ENCODE measurements around the gene LMAN1. TPM values are rescaled to one million over a fixed set of nuclear protein-coding genes. Genes with fewer than 3 reads are reported as not detected.

LMAN1 gene
- total and polyA plus RNA-seq, 2 of the 13 experiments (the other 11 are each of a cell fraction or from before 2014, with no cell fraction given): 127 to 131 TPM

DNA sequence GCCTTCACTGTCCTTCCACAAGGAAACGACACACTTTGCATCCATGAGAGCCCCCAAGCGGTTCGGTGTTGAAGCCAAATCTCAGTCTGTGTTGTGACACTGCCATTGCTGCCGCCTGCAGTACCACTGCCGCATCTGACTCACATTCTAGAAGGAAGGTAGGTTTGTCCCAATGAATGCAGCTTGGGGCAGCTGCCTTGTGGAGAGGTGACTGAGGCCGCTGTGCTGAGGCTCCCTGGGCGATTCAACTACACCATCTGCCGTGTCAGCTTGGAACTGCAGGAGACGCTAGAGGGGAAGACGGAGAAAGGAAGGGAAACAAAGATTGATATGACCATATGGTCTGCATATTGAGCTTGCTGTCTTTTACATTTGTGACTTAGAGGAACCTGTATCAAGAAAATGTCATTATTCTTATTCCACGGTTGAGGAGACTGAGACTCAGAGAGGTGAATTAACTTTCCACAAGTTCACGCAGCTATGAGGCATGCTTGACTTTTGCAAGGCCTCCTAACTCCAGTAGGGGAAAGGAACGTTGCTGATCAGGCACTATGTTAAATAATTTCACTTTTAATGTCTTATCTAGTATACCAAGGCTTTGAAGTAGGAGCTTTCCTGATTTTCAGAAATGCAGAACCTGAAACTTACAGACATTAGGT is 43.5 kb upstream of the LMAN1 start:
- WGBS (ENCODE audit: low lambda C conversion rate): 14% methylated on average over 11 of the region's 13 CpGs
- POLR2A ChIA-PET: no interaction called here
- Histone ChIP-seq H3K27ac (ENCODE audit: extremely low read length, insufficient read depth, low read length) (no peak overlapping the region), H3K9me3 (ENCODE audit: low read length) (no peaks in the 10 kb centered on the region), H4K20me1 (ENCODE audit: insufficient read depth, low read length) (no peaks in the 10 kb centered on the region), H3K79me2 (ENCODE audit: insufficient read depth, low read length) (no peaks in the 10 kb centered on the region), H3K4me3 (replicated peaks in 1 of 3; ENCODE audit: insufficient read depth in 1 of 3, low read depth in 2 of 3, low read length in 3 of 3) (no peak overlapping the region), H3K4me1 (ENCODE audit: insufficient read depth, low read length) (no peaks in the 10 kb centered on the region), H3K4me2 (ENCODE audit: low read depth, low read length) (no peak overlapping the region), H2AFZ (ENCODE audit: low read length) (no peak overlapping the region), H3K36me3 (replicated peaks in 1 of 2; ENCODE audit: control insufficient read depth in 1 of 2, insufficient read depth in 2 of 2, low read length in 2 of 2) (no peaks in the 10 kb centered on the region), H3K27me3 (ENCODE audit: control insufficient read depth in 1 of 2, insufficient read depth in 2 of 2, low read length in 2 of 2) (0 out of 5 replicates have a peak, but pooled peaks cover 0 to 3% of the 10 kb centered on the region in 2 experiments), H3K9ac (ENCODE audit: insufficient read depth, low read depth, low read length) (no peak overlapping the region)
- peak; percentile 100 for ATAC-seq
- CTCF ChIA-PET (ENCODE audit: low intra/inter-chr PET ratio, low total read pairs): interaction anchor here (0.7 to 3.1 kb wide), 4 partner anchors 94 to 421 kb away, joined by 3 to 56 read pairs (median 19); no protein-coding TSS in a partner anchor
- in situ Hi-C loops (cut with HindIII; ENCODE audit: extremely low pct_ligation_motif_present, low pct_unique_long_range_greater_than_20kb): loop anchor here (5.0 kb wide), 1 partner anchor 95 kb away; no protein-coding TSS in a partner anchor
- FAIRE-seq: peak; percentile 84
- intact Hi-C loops (cut with micrococcal nuclease; ENCODE audit: unreplicated experiment): loop anchor here (2.0 kb wide), 4 partner anchors 44 to 318 kb away; partner anchors contain the start of gene LMAN1
- no TSS peak for BruUV-seq (replicated peaks)
- peak; percentile 90 for DNase-seq (ENCODE audit: low spot score)
- TF ChIP-seq GZF1 (CRISPR knock-in tag; IDR thresholded peaks at IDR 0.05) (no peak), ZNF556 (CRISPR knock-in tag; IDR thresholded peaks at IDR 0.05; ENCODE audit: borderline replicate concordance) (no peak), ZBTB14 (CRISPR knock-in tag; IDR thresholded peaks at IDR 0.05) (no peak), ZFP62 (CRISPR knock-in tag; IDR thresholded peaks at IDR 0.05) (no peak), REXO4 (CRISPR knock-in tag; IDR thresholded peaks at IDR 0.05; ENCODE audit: borderline replicate concordance) (no peak), GFI1 (CRISPR knock-in tag; IDR thresholded peaks at IDR 0.05; ENCODE audit: borderline replicate concordance) (peak; percentile 61; the same call in 1 of the 2 replicates), ZNF792 (CRISPR knock-in tag; IDR thresholded peaks at IDR 0.05) (0 out of 2 replicates have a peak, but pooled peaks have one; percentile 40), ZNF468 (CRISPR knock-in tag; IDR thresholded peaks at IDR 0.05) (no peak), SAP130 (CRISPR knock-in tag; IDR thresholded peaks at IDR 0.05; ENCODE audit: low read depth) (0 out of 2 replicates have a peak, but pooled peaks have one; percentile 34), POGZ (CRISPR knock-in tag; IDR thresholded peaks at IDR 0.05) (0 out of 2 replicates have a peak, but pooled peaks have one; percentile 29), MAFG (CRISPR knock-in tag; IDR thresholded peaks at IDR 0.05) (no peak), PHF21A (CRISPR knock-in tag; IDR thresholded peaks at IDR 0.05) (no peak), FOXO1 (CRISPR knock-in tag; IDR thresholded peaks at IDR 0.05) (no peak), RXRB (CRISPR knock-in tag; IDR thresholded peaks at IDR 0.05; ENCODE audit: borderline replicate concordance) (peak; percentile 57; the same call in 1 of the 2 replicates), GATAD2A (CRISPR knock-in tag; IDR thresholded peaks at IDR 0.05) (peak; percentile 42), GLI4 (CRISPR knock-in tag; IDR thresholded peaks at IDR 0.05; ENCODE audit: borderline replicate concordance) (no peak), TRIM22 (IDR thresholded peaks at IDR 0.05) (no peak), MTF2 (CRISPR knock-in tag; IDR thresholded peaks at IDR 0.05; ENCODE audit: borderline replicate concordance) (peak; percentile 52; the same call in 1 of the 2 replicates), THAP7 (CRISPR knock-in tag; IDR thresholded peaks at IDR 0.05) (0 out of 2 replicates have a peak, but pooled peaks have one; percentile 60), MEIS1 (CRISPR knock-in tag; IDR thresholded peaks at IDR 0.05; ENCODE audit: borderline replicate concordance) (peak; percentile 60; the same call in 1 of the 2 replicates), GPN1 (CRISPR knock-in tag; IDR thresholded peaks at IDR 0.05; ENCODE audit: borderline replicate concordance) (no peak)
- TF ChIP-seq, protein P1, sequence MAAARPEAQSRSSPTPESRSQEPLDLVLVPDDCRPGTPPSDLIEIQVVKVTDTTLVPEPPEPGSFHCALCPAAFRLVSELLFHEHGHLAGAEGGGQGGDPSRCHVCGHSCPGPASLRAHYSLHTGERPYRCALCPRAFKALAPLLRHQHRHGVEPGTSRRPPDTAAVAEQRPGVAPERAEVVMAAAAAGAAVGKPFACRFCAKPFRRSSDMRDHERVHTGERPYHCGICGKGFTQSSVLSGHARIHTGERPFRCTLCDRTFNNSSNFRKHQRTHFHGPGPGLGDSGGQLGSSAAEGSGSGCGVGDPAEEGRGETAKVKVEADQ (CRISPR knock-in tag; IDR thresholded peaks at IDR 0.05; ENCODE audit: borderline replicate concordance): 0 out of 2 replicates have a peak, but pooled peaks have one; percentile 42
